Right ventricle myocardium inferior (tissue), 1 donor: Measurements from ENCODE around the gene PARD3. TPM values are rescaled to one million over a fixed set of nuclear protein-coding genes. Genes with fewer than 3 reads are reported as not detected.
"Not testable (repeated sequence)": the region's sequence is repeated elsewhere in the genome, so short reads cannot be mapped to it uniquely, and the experiment has no call there.

Experiments
- ATAC-seq: fragments of 200-7000 bp; cut with Tn5 transposase; one replicate; pipeline ENCODE4 v1.9.1; 2020; ENCODE audit warnings: mild to moderate bottlenecking, moderate library complexity
- DNase-seq: peaks from one replicate; pipeline ENCODE4 v3.0.0; 2021; ENCODE audit errors: missing footprints
- intact Hi-C: fragments of 100-400 bp; cut with DNase I; formaldehyde crosslinking; loops from one replicate; pipeline ENCODE4 v1.11.0; 2022
- total RNA-seq: library from RNA; stranded (reverse); fragmentation: NEBNext Ultra II Directional; extraction: Animal tissue kit (Norgen Biotek cat#: 25700); gene quantifications from one replicate; pipeline ENCODE4 v1.2.1, GENCODE V29; 2021
- donor health status: DM: no; HTN: yes; CAD: no; lungs with severe emphysema.

PARD3 gene
- total RNA-seq, 1 donor from 2014 or later: 34.6 TPM

DNA sequence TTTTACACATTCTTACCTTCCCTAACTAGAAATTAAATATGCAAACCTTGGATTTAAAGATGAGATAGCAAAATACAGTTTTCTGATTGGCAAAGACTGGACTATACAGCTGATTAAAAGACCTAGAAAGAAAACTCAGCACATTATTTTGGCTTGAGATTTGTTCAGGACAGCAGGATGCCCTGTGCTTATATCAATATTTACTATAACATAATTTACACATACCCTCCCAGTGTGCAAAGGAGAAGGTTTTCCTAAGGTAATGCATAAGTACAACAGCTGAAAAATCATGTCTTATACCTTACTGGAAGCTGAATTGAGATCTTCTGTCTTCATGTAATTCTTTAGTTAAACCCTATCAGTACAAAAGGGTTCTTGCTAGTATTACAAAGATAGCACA is 458.6 kb downstream of the PARD3 start:
- ATAC-seq: no peak
- DNase-seq: no peak
- intact Hi-C loops: no loop called here

DNA sequence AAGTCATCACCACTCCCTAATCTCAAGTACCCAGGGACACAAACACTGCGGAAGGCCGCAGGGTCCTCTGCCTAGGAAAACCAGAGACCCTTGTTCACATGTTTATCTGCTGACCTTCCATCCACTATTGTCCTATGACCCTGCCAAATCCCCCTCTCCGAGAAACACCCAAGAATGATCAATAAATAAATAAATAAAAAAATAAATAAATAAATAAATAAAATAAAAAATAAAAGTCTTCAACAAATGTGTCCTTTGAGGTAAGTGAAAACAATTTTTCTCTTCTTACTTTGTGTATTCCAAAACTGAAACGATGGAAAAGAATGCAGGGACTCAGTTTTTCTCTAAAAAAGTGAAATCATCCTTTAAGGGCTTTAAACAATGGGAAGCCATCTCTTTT is 461.6 kb downstream of the PARD3 start:
- ATAC-seq, intact Hi-C loops, DNase-seq: not testable (repeated sequence)

DNA sequence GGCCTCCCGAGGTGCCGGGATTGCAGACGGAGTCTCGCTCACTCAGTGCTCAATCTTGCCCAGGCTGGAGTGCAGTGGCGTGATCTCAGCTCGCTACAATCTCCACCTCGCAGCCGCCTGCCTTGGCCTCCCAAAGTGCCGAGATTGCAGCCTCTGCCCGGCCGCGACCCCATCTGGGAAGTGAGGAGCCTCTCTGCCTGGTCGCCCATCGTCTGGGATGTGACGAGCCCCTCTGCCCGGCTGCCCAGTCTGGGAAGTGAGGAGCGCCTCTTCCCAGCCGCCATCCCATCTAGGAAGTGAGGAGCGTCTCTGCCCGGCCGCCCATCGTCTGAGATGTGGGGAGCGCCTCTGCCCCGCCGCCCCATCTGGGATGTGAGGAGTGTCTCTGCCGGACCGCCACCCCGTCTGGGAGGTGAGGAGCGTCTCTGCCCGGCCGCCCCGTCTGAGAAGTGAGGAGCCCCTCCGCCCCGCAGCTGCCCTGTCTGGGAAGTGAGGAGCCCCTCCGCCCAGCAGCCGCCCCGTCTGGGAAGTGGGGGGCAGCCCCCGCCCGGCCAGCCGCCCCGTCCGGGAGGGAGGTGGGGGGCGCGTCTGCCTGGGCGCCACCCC is 462.4 kb downstream of the PARD3 start:
- DNase-seq, ATAC-seq, intact Hi-C loops: not testable (repeated sequence)

DNA sequence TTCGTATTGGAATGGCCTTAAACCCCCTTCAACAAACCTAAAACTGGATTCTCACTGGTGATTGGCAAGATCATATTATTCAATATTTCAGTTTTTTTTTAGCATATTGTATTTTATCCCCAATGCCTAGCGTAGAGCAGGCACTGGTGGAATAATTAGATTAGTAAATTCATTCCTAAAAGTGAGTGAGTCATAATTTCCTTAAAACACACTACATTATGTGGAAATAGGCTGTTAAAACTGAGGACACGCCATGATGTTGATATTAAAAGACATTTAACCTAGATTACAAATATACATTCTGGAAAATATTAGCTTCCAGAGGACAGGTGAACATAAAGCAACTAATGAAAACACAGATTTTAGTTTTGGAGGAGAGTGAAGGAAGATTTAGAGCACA is 463.9 kb downstream of the PARD3 start:
- no peak for DNase-seq
- no peak for ATAC-seq
- intact Hi-C loops: no loop called here

DNA sequence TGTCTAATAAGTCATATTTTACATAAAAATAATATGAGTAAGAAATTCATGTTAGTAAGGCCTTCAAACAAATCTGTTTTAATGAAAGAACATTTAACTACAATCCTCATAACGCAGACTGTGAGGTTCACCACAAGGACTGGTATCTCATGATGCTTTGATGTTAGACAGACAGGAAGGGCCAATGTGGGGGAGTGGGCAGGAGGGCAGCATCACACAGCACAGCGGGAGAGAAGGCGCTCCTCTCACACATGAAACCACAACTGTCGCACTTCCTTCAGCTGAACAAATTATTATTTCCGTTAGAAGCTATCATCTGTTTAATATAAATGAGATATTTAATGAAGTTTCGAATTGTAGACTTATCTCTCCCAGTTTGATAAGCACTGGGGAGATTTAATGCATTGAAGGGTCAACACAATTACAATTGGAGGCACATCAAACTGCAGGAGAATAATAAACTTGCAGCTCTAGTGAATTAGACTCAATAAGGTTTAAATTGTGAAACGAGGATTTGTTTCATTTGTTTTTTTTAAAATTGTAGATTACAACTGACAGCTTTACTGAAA is 466.1 kb downstream of the PARD3 start:
- intact Hi-C loops: no loop called here
- DNase-seq (no peak), ATAC-seq (no peak)

DNA sequence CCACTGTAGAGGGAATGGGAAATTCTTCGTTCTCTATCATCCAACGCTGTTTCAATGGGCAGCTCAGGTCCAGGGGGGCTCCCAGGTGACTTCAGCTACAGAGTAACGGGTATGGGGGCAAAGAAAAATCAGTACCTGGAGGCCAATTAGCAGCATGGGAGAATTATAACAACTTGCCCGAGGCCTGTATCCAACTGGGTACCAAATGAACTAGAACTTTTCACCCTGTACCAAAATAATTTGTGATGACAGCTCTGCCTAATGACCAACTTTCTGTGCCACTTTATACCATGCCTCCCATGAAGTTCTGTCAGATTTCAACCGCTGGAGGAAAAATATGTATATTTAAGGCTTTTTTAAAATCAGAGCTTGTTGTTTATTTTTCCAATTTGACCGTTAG is 467.1 kb downstream of the PARD3 start:
- ATAC-seq (no peak), DNase-seq (no peak)
- intact Hi-C loops: no loop called here

DNA sequence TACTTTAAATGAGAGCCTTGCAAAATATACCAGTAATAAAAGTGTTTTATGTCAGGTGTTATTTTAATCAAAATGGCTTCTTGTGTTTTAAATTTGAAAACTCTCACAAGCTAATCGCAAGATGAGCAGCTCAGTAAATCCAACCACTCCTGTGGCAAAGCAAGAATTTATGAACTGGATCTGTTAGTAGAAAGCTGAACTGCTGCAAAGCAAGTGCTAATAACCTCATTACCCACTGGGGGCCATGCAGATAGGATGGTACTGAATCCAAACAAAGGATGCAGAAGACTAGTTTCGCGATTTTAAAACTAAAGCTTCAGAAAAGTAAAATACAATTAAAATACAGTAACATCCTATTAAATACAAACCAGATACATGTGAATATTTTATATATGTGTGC is 468.0 kb downstream of the PARD3 start:
- DNase-seq: no peak

DNA sequence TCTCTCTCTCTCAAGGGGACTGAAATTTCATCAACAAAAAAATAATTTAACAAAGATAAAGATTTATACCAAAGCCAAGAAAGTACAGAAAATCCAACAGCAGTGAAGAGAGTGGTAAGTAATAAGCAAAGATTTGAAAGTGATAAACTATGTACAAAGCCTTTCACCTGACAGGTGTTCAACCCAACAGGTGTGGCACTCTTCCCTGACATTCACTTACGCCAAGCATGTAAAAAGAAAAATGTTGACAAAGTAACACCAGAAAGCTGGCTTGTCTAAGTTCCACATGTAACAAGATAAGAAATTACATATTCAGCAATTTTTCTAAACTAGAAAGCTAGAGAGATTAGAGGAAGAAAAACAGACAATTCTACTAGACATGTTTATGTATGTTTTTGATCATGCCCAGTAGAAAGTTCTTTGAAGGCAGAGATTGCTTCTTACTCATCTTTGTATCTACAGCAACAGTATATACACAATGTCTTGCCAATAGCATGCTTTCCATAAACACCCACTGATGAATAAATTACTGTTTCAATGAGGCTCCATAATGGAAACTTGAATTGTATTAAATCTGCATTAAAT is 468.5 kb downstream of the PARD3 start:
- intact Hi-C loops: no loop called here
- DNase-seq (no peak), ATAC-seq (no peak)

More for the DNA sequence above, 468.0 kb downstream of the PARD3 start:
- no peak for ATAC-seq
- intact Hi-C loops: no loop called here

DNA sequence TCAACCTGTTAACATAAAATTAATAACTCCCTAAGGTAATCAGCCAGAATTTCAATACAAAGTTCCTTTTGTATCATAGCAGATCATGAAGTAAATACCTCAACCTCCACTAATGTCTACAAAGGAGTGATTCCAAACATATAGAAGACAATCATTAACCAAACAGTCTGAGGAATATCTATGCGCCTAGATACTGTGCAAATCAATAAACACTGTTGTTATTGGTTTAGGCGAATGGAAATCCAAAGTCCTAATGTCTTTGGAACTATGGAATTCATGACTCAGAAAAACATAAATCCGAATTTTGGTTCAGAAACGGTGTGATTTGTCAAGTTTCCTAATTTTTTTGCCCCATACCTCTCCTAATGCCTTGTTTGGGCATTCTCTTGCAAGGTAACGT is 469.7 kb downstream of the PARD3 start:
- intact Hi-C loops: no loop called here
- ATAC-seq (no peak), DNase-seq (no peak)

DNA sequence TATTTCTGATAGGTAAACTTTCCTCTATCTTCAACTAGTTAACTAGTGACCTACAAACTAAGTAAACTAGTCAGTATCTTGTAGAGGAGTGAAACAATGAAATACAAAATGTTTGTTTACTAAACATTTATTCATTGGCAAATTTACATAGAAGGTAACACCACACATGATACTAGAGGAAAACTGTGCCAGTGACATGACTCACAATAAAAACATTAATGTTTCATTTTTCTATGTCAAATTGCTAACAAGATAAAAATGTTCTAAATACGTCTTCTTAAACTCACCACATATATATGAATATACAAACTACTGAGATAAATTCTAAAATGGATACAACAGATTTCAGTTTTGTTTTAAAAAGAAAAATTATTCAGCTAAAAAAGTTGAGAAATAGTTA is 471.3 kb downstream of the PARD3 start:
- intact Hi-C loops: no loop called here

DNA sequence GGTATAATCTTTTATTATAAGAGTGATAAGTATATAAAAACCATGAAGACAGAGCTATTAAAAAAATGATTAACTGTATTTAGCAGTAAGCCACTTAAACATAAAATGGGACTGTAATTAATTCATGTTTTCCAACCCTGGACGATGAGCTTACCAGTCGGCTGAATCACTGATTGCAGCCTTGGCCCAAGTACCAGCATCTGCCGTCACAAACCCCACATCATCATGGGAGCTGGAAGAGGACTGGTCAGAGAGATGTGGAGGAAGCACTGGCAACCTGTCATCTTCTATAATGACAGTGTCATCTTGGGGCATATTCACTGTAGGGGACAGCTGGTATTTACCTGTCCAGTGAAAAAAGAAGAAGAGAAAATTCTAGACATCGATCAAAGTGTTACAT is 473.6 kb downstream of the PARD3 start:
- no peak for DNase-seq
- intact Hi-C loops: no loop called here
- ATAC-seq: no peak

More for the DNA sequence above, 471.3 kb downstream of the PARD3 start:
- DNase-seq (no peak), ATAC-seq (no peak)

DNA sequence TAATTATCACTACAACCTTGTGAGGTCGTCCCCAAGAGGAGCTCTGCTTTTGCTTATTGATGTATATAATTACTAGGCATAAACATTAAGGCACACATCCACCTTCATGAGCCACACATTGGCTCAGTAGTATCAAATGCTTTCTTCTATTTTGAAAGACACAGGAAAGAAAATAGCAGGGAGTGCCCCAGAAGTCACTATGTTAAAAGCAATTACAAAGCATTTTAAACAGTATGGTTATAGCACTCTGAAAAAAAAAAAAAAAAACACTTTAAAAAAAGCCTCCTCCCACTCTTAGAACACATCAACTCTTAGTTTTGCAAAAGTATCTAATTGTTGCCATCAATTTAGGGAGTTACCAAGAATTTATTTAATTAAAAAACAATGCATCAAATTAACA is 474.2 kb downstream of the PARD3 start:
- DNase-seq (no peak), ATAC-seq (no peak)
- intact Hi-C loops: no loop called here

DNA sequence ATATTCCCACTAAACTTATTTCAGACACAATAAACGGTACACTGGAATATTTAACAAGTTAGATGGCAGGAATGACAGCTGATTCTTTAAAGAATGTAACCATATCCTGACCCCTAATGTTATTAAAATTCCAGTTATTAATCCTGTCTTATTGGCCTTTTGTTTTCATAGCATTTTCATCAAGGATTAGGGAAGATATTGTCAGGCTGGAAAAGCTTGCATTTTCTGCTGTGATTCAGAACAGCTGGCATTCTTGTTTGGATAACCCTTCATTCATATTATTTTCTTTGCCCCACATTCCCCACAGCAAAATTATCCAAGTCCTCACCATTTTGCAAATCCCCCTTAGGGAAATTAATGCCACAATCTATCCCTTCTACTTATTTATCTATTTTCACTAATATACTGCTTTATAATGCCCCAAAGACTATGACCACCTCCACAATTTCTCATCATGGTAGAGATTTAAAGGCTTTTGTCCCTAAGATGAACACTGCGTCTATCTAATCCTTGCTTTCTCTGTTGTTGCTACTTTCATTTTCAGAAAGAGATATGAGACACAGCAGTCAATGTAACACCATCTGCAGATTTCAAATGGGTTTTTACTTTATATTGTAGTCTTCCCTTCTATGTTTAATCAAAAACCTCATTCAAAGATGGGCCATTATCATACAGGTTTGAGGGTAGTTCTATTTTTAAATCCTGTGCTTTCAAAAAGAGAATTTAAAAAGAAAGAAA is 475.1 kb downstream of the PARD3 start:
- DNase-seq: no peak
- intact Hi-C loops: no loop called here
- ATAC-seq: no peak

DNA sequence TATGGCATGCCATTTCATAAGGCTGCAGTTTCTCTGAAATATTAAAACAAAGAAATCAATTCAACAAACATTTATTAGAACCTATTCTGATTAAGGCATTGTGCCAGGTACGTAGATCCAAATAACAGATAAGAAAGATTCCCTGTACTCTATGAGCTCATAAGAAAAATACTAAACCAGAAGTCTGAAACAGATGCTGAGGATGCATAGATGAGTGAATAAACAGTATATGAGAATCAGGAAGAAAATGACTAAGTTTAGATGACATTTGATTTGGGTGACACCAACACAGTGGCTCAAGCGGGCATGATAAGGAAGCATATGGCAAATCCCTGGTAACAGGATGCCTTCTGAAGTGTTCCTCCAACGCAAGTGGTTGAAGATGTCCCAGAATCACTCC is 477.2 kb downstream of the PARD3 start:
- no peak for ATAC-seq
- no peak for DNase-seq
- intact Hi-C loops: no loop called here

DNA sequence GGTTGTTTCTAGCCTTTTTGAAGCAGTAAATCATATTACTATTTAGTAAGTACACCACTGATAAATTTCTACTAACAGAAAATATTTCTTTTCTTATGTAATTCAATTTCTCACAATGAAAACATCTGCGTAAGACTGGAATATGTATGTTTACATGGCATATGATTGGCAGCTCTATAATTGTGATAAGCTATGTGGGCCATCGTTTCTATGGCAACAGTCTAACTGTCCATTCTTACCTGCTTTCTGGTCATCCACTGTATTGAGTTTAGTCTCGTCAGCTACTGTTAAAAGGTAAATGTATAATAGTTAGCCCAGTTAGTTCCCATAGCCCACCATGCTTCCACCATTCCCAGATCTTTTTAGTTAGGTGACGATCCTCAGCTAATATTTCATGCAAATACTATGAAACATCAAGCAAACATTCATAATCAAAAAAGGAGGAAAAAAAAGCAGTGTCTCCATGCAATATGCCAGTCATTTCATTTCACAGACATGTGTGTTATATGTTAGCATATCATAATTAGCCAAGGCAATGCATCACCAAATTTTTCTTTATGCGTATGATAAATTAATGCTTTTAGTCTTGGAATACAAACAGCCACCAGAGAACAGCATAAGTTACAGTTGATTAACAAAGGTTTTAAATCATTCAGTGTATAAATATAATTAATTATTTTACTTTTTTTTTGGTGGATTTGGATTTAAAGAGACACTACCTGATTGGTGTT is 479.0 kb downstream of the PARD3 start:
- ATAC-seq: no peak

DNA sequence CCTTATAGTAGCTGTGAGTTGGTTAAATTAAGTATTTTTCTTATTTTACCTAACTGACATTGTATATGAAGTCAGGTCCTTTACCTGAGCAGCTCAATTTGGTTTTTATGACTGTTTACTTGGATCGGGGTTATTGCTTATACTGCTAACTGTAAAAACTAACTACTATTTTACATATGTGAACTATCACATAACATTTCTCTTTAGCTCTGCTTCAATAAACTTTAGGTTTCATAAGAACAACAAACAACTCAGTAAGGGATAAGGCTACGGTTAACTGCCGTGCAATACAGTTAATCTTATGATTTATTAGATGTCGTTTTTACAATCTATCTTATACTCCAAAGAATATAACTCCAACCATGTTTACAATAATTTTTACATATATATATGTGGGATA is 480.2 kb downstream of the PARD3 start:
- ATAC-seq: no peak
- DNase-seq: no peak
- intact Hi-C loops: no loop called here

More for the DNA sequence above, 479.0 kb downstream of the PARD3 start:
- intact Hi-C loops: no loop called here
- DNase-seq: no peak

DNA sequence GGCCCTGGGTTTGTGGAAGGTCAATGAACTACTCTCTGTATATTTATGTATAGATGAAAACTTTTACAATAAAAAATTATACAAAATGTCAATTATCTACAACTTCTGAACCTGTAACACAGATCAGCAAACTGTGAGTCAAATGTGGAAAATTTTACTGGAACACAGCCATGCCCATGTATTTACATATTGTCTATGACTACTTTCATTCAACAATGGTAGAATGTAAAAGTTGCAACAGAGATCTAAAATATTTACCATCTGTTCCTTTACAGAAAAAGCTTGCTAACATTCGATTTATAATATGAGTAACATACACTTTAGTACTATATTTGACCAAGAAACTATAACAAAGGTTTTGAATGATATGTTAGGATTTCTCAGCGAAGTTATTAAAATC is 481.6 kb downstream of the PARD3 start:
- intact Hi-C loops: no loop called here
- no peak for ATAC-seq
- no peak for DNase-seq

DNA sequence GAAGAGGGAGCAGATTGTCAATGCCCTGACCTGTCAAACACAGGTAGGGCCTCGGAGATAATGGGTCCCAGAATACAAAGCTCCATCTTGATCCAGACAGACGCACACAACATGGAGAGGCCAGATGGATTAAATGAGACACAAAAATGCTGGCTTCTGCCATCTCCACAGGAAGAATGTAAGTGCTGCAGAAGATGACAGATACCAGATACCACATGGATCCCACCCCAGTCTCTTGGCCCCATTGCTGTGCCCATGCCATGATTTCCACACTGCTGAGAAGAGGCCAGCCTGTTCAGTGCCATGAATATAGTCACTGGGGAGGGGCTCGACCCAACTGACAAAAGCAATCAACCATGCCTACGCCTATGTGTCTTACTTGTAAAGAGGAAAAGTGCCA is 487.9 kb downstream of the PARD3 start:
- no peak for ATAC-seq
- intact Hi-C loops: no loop called here
- no peak for DNase-seq

DNA sequence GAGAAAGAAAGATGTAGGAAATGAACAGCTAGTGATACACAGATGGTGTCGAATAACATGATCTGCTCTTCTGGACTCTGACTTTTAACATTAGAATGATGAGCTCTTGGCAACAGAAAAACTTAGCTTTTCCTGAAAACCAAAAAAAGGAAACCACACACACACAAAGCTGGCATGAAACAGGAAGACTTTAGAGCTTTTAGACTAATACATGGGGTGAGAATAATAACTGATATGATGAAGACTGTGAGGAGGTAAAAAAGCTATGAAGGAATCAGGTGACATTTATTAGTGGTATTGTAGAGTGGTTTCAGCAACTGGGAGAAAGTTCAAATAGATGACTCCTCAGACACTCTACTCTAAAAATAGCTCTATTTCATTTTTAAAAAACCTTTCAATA is 491.9 kb downstream of the PARD3 start:
- intact Hi-C loops: no loop called here
- ATAC-seq: no peak
- no peak for DNase-seq
